Stimulated activated CD8-positive, alpha-beta memory T cell treated with anti-CD3 and anti-CD28 coated beads, Interleukin-7, amount 100 ng/mL, for 24 hours (primary cell): ENCODE data around the gene WIPI1.
"Not testable (repeated sequence)": the region's sequence is repeated elsewhere in the genome, so short reads cannot be mapped to it uniquely, and the experiment has no call there.

Experiments
- DNase-seq: peaks from one replicate; pipeline ENCODE4 v3.0.0-alpha.2; 2020; ENCODE audit warnings: low read depth

The WIPI1 gene

GRCh38 chr17:68457168-68457538 lies at the start of gene WIPI1:
WIPI1 (minus strand) TSS chr17:68457496; CDS start chr17:68457421, 75 bp downstream.
- DNase-seq: no peak

GRCh38 chr17:68505951-68506350 lies 48.7 kb upstream of the WIPI1 start:
- no peak for DNase-seq

GRCh38 chr17:68501074-68501473 lies 43.8 kb upstream of the WIPI1 start:
- DNase-seq: no peak

GRCh38 chr17:68499587-68499986 lies 42.3 kb upstream of the WIPI1 start:
- DNase-seq: no peak

DNA sequence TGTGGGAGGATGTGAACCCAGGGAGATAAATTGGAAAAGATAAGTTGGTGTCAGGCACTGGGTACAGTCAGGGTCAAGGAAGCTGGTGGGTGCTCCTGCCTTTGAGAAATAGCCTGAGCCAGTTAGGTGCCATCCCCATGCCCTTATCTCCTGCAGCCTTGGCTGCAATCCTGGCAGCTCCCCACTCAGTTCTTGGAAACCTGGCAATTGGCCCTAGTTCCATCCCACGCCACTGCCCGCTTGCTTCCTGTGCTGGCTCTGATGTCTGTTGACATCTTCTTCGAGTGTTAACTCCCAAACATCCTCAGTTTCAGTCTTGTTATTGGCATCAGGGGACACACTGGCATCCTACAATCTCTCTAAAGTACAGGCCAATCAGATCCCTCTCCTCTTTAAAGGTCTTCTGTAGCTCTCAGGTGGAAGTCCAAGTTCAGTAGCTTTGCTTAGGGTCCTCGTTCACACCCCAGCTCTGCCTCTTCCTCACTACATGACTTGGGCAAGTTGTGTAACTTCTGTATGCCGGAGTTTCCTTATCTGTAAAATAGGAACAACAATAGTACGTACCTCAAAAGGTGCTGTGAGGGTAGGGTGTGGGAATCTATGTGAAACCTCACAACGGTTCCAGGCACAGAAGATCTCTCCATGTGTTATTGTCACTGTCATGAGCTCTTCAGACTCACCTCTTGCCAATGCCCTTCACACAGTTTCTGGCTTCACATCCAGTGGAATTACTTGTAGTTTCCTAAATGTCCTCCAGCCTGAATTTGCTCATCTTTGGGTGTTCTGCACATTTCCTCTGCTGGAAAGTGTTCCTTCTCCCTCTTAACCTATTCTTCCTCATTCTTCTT lies 41.4 kb upstream of the WIPI1 start:
- DNase-seq: no peak

DNA sequence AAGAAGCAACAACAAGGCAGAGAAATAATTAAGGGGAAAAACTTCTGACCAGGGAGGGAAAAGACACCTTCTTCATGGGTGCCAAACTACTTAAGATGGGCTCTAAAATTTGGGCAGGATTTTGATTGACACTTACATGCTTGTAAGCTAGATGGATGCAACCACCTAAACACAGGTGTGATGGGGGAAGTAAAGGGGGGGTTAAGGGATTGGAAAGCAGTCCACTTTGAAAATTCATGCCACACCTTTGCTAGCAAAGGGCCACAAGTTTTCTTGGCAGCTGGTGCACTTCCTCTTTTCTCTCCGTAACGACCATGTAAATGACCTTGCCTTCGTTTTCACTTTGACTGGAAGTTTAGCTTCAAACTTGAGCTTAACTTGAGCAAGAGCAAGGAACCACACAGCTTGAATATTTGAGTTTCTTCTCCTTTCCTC lies 40.6 kb upstream of the WIPI1 start:
- DNase-seq: no peak

GRCh38 chr17:68495081-68495480 lies 37.8 kb upstream of the WIPI1 start:
- DNase-seq: no peak

- DNase-seq: not testable (repeated sequence)
These were observed 35.2 kb upstream of the WIPI1 start for GRCh38 chr17:68492394-68493054.

- DNase-seq: no peak
These were observed 34.3 kb upstream of the WIPI1 start for GRCh38 chr17:68491381-68492231.

DNA sequence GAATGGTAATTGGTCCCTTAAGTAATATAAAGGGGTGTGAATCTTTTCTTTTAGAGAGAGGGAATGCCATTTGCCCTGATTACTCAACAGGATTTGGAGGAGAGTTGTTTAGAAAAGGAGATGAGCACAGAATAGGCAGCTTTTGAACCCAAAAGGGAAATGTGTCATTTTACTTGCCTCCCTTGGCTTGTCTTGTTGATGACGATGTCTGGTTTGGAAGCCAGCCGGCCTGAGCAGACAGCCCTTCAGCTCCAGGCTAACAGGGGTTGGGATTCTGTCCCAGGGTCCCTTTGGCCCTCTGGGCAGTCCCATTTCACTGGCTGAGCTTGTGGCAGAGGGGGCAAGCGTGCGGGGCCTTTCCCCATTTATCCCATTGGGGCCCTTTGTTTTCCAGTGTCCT lies 32.6 kb upstream of the WIPI1 start:
- DNase-seq: no peak

DNA sequence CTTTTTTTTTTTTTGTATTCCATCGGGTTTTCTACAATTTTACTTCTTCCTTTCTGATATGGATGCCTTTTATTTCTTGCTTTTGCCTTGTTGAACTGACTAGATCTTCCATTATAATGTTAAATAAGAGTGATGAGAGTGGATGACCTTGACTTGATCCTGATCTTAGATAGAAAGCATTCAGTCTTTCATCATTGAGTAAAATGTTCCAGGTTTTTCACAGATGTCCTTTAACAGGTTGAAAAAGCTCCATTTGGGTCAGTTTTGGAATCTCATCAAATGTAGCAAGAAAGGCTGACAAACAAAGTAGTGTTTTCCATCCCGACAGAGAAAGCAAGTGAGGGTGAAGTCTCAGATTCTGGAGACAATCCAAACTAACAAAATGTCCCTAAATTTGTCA lies 27.2 kb upstream of the WIPI1 start:
- DNase-seq: no peak

- no peak for DNase-seq
These were observed 25.3 kb upstream of the WIPI1 start for GRCh38 chr17:68482576-68483041.

DNA sequence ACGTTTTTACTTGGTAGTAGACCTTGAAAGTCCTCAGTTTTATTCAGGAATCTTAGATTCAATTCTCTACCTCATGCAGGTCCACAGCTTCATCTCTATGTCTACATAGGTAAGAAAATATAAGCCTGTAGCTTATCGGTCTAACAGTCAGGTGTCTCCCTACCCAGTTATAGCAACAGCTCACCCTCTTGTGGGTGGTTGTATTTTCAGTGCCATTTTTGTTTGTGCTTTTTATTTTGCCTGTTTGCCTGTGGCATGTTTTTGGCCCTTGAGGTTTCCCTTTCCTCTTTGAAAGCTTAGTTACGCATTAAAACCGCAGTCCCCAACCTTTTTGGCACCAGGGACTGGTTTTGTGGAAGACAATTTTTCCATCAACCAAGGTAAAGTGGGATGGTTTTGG lies 23.6 kb upstream of the WIPI1 start:
- no peak for DNase-seq

DNA sequence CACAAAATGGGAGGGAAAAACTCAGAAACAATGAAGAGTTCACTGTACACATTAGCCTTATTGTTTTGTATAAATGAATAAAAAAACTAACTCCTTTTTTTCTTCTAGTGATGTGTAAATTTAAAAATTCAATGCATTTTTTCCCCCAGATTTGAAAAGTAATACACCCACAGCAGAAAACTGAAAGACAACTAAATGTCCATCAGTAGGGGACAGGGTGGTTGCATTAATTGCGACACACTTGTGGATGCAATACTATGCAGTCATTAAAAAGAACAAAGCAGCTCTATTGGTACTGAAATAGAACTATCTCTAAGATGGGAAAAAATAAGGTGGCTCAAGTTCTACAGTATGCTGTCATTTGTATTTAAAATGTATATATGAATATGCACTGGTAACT lies 13.7 kb upstream of the WIPI1 start:
- no peak for DNase-seq

DNA sequence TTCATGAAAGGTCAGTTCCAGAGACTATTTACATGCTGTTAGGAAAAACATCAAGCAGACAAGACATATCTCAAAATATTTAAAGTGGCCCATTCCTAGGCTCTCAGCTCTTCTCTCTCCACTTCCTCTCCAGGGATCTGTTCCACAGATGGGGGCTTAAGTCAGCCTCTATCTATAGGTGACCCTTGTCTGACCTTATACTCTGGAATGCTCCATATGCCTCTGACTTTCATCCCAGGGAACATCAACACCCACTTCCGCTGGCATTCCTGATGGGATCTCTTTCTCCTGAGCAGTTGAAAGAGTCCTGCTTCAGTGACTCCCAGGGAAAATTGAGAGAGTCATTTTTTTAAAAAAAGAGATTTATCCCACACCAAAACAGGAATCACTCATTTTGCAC lies 11.5 kb upstream of the WIPI1 start:
- no peak for DNase-seq

- DNase-seq: no peak
These were observed 11.0 kb upstream of the WIPI1 start for GRCh38 chr17:68468334-68468733.

DNA sequence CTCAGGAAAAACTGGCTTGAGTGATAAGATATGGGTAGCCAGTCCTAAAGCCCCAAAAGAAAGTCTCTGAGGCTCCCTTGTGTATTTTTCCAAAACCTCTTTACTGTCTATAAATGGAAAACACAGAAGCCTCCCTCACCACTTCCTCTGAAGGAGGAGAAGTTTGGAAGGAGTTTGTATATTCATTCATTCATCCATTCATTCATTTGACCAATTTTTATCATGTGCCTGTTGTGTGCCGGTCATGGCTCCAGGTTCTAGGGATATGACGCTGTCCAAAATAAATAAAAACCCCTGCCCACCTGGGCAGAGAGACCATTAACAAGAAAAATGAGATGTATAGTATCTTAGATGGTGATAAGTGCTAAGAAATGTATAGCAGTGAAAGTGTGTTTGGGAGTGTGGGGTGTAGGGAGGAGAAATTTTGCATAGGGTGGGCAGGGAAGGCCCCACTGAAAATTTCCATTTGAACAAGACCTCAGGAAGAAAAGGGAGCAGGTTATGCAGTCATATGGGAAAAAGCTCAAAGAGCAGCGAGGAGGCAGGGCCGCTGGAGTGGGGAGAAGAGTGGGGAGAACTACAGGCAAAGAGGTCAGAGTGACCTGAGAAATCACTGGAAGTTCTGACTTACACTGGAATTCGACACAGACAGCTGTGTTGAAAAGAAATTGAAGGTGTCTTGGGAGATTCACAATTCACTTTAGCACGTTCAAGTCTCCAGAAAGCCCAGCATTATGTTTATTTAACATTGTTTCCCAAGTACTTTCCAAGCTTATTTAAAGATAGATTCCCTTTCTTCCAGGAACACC lies 6.1 kb upstream of the WIPI1 start:
- no peak for DNase-seq

DNA sequence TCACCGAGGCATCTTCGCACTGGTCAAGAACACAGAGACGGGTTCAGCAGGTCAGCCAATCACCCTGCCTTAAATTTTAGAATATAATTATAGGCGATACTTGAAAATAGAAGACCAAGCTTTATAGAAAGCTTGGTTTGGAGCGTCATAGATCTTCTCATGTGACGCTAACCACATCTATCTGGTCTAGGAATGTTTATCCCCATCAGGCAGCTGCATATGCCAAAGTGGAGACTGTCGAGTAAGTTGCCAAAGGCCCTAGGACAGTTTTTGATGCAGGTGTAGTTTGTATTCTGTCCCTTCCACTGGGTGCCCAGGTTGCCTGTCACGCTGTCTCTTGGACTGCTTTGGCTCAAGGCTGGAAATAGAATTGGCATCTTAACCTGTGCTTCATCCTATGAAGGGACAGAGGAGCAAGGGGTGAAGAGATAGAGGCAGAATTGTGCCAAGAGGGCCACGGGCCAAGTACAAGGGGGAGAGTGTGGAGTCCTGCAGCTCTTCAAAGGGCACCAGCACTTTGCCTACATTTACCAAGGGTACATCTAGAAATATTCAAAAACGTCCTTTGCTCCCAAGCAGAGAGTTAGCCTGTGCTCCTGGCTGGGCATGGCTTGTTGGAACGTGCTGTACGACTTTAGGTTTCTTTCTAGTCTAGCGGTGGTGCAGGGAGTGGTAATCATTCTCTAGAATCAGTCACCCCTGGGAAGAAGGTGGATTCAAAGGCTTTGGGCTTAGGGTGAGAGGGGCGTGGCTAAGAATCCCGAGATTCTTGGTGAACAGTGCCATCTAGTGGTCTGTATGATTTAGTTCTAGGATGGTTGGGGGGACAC lies 5.3 kb upstream of the WIPI1 start:
- DNase-seq: peak; percentile 26

GRCh38 chr17:68461589-68461988 lies 4.3 kb upstream of the WIPI1 start:
- DNase-seq: no peak

DNA sequence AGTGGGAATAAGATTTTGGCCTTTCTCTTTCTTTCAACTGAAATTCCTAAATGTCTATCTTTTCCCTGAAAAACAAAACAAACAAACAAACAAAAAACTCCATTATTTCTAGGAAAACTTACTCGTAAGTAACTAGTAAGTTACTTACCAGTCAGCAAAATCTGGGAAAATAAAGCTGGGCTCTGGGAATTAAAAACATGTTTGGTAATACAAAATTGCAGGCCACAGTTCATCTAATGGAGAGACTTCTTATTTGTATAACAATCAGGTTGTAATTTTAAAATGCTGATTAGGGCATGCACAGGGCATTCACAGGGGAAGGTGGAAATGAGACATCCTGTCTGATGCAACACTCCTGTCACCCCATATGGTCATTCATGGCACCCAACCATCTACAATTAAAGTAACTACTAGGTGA lies 3.8 kb upstream of the WIPI1 start:
- no peak for DNase-seq

GRCh38 chr17:68460715-68461114 lies 3.4 kb upstream of the WIPI1 start:
- no peak for DNase-seq
